Uterus (tissue), 2 donors: ENCODE measurements around the gene AIF1L.
"Not testable (repeated sequence)": the region's sequence is repeated elsewhere in the genome, so short reads cannot be mapped to it uniquely, and the experiment has no call there.

Experiments used
- CTCF ChIP-seq, 4 experiments: fragments of 200-600 bp in 2 of 4; fragments of 450-650 bp in 2 of 4; sonication (generic) in 2 of 4; IDR thresholded peaks; one replicate each; pipeline ENCODE4 v1.5.1; 2016 to 2019; ENCODE audit warnings: antibody characterized with exemption in 4 of 4, mild to moderate bottlenecking in 2 of 4, moderate library complexity in 1 of 4
- POLR2A ChIP-seq, 2 donors: fragments of 450-650 bp; IDR thresholded peaks; one replicate each; pipeline ENCODE4 v1.6.1; 2016; ENCODE audit warnings: antibody characterized with exemption in 2 of 2, mild to moderate bottlenecking in 1 of 2, moderate library complexity in 1 of 2

- not testable (repeated sequence) for TF ChIP-seq POLR2A, CTCF (IDR thresholded peaks at IDR 0.05)
Observed at GRCh38 chr9:131115360-131115742, 19.0 kb downstream of the AIF1L start.
